ENCODE data around the gene OR51E2.

Gene OR51E2

DNA sequence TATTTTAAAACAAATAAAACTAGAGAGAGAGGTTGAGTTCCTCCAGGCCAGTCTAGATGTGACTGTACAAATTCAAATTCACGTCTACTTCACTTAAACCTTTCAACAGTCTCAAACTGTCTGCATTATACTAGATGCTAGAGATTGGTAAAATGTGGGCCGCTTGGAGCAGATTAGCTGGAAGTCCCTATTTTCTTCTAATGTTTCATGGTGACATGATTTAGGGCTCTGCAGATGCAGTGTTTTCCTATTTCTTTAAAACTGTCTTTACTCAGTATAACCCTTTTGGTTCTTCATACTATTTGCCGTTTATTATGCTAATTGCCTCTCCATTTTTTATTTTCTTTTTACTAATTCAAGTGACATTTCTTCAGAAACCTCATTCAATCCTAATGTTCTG lies 33.5 kb downstream of the OR51E2 start:
- DNase-seq (ENCODE audit: low read depth), result no peak

DNA sequence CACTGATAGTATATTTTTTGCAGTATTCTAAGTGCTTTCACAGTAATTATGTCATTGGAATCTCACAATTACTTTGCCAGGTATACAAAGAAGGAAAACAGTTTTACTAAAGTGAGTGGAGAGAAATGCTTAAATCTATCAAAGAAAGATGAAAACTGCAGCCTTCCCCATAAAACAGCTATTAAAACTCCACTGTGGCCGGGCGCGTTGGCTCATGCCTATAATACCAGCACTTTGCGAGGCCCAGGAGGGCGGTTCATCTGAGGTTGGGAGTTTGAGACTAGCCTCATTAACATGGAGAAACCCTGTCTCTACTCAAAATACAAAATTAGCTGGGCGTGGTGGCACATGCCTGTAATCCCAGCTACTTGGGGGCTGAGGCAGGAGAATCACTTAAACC lies 34.8 kb downstream of the OR51E2 start:
- DNase-seq (ENCODE audit: low read depth), result no peak

DNA sequence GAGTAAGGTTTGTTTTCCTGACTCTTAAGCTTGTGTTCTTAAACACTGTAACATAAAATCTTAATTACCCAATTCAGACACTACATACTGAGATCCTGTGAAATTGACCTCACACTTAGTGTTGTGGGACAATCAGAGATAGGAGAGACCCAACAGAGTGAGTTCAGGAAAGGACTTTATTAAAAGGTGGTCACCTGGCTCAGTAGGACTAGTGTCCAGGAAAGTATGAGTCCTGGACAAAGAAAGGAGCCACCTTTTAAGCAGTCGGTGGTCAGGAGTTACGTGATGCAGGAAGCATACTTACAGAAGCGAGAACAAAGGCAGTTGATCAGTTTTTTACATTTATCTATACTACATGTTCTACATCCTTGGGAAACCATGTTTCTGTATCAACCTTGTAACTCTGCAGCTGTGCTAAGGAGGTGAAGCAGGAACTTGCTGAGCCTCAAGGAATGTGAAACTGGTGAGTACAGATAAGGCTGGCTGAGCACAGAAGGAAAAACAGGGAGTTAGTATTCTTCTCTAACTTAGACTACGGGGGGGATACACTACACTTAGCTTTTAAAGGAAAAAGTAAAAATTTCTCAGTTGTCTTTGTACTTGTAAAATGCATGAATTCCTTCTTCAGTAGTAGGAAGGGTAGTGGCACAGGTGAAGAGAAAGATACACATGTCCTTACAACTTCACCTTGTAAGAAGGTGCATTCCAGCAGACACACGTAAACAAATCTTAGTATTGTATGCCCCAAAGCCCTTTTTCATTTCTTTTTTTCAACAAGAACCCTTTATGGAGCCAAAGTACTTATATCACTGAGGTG lies 38.8 kb downstream of the OR51E2 start:
- DNase-seq (ENCODE audit: low read depth), result no peak

DNA sequence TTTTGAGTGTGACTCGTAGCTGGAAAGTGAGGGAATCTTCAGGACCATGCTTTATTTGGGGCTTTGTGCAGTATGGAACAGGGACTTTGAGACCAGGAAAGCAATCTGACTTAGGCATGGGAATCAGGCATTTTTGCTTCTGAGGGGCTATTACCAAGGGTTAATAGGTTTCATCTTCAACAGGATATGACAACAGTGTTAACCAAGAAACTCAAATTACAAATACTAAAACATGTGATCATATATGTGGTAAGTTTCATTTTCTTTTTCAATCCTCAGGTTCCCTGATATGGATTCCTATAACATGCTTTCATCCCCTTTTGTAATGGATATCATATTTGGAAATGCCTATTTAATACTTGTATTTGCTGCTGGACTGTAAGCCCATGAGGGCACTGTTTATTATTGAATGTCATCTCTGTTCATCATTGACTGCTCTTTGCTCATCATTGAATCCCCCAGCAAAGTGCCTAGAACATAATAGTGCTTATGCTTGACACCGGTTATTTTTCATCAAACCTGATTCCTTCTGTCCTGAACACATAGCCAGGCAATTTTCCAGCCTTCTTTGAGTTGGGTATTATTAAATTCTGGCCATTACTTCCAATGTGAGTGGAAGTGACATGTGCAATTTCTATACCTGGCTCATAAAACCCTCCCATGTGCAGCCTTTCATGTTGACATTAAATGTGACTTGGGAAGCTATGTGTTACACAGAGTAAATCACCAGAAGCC lies 42.9 kb downstream of the OR51E2 start:
- no peak for DNase-seq (ENCODE audit: low read depth)

DNA sequence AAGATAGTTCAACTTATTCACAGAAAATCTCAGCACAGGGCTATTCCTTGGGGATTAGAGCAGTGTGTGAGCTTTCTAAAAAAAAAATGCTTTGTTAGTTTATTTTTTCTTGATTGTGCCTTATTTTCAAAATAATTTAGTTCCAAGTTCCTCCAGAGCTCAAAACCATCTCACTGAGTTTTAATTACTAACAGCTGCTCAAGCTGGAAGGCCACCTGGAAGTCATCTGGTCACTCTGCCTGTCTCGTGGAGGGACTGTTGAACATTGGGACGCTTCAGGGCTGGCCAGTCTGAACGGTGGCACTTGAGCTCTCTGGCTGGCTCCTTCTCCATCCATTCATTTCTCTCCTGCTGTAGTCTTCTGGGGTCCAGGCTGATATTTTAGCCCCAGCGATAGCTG lies 49.9 kb downstream of the OR51E2 start:
- DNase-seq (ENCODE audit: low read depth), result no peak

DNA sequence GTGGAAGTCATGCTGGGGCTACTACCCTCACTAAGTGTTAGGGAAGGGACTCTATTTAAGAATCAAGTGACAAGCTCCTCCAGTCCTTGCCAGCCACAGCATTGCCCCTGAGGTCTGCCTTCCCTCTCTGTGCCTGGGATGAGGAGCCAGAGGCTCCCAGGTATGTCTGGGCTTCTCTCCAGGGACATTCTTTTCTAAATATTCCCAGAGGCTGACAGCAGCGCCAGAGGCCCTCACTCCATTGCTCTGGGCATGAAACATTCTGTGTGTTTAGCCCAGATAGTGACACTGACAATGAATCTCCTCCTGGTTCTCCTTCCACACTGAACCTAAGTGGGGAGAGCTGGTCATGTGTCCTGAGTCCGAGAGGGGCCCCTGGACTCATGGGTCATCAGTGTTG lies 51.7 kb downstream of the OR51E2 start:
- no peak for DNase-seq (ENCODE audit: low read depth)

DNA sequence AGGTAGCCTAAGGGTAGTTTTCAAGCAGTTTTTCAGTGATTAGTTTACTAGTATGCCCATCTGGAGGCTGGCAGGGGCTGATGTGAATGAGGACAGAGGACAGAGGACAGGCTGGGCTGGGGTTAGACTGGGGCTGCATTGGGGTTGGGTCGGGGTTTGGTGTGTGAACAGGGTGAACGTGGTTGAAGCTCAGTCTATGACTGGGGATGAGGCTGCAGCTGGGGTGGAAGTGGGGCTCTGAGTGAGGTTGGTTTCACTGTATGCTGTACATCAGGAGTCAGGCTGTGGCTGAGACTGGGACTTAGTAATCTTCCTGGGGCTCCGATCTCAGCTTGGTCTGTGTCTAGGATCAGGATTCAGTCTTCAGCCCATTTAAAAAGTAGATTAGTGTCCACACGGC lies 53.4 kb downstream of the OR51E2 start:
- DNase-seq (ENCODE audit: low read depth), result no peak

DNA sequence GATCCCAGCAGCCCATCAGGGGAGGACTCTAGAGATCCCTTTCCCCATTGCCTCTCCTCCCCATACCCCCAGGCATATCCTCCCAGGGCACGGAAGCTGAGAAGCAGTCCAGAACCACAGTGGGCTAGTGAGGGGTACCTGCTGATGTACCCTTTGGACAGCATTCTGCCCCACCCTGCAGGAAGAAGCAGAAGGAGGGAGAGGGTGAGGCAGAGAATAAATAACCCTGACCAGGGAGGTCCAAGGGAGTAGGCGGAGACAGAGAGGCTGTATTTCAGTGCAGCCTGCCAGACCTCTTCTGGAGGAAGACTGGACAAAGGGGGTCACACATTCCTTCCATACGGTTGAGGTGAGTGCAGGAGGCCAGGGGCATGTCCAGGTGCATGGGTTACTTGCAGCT lies 54.0 kb downstream of the OR51E2 start, which contains the start of gene OR51E1:
Gene OR51E1 (plus strand): TSS at position 301 of the 400 bp plus-strand sequence. CDS start 8,545 bp downstream, outside the sequence.
- no peak for DNase-seq (ENCODE audit: low read depth)

DNA sequence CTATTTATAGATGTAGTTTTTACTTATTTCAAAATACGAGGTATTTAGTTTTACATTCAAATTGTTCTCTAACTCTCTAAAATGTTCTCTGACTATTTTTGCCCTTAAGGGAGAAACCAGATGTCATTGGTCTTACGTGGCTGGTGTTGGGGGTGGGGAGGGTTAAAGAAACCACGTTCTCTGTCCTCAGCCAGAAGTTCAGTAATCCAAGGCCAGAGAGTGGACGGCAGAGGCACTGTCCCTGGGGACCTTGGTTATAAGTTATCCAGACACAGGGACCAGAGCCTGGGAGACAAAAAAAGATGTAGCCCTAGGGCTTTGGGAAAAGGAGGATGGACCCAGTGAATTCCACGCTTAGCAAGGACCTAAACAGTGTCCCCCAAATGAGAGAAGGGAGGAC lies 54.6 kb downstream of the OR51E2 start:
- DNase-seq (ENCODE audit: low read depth), result peak; percentile 2

DNA sequence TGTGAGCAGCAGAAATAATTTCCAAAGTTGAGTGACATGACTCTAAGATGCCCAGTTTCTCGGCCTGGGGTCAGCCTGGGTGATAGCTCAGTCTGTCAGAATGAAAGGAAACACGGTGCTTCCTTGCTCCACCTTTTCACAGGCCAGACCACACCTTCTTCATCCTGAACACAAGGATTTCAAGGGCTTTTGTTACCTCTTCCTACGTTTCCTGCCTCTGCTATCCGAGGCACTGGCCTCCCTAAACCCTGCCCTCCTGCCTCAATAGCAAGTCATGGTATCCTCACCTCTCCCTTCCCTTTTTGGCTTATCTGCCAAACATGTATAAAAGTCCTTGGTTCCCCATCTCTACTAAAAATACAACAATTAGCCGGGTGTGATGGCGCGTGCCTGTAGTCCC lies 55.6 kb downstream of the OR51E2 start:
- no peak for DNase-seq (ENCODE audit: low read depth)

DNA sequence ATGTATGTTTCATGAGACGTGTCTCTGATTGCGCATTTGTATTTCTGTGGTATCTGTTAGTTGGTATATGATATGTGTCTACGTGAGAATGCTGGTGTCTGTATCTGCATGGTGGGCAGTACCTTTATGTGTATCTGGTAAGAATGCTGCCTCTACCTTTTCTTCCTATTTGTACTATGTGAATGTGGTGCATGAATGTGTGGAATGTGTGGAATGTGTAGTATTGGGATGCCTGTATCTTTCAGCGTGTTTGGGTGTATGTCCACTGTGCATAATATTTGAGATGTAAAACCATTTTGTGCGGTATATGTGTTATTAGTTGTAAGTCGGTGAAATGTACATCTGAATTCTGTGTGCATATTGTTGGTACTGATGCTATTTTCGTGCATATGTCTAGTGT lies 56.2 kb downstream of the OR51E2 start:
- no peak for DNase-seq (ENCODE audit: low read depth)

DNA sequence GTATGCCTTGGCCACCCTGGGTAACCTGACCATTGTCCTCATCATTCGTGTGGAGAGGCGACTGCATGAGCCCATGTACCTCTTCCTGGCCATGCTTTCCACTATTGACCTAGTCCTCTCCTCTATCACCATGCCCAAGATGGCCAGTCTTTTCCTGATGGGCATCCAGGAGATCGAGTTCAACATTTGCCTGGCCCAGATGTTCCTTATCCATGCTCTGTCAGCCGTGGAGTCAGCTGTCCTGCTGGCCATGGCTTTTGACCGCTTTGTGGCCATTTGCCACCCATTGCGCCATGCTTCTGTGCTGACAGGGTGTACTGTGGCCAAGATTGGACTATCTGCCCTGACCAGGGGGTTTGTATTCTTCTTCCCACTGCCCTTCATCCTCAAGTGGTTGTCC lies 57.7 kb downstream of the OR51E2 start:
- no peak for DNase-seq (ENCODE audit: low read depth)

DNA sequence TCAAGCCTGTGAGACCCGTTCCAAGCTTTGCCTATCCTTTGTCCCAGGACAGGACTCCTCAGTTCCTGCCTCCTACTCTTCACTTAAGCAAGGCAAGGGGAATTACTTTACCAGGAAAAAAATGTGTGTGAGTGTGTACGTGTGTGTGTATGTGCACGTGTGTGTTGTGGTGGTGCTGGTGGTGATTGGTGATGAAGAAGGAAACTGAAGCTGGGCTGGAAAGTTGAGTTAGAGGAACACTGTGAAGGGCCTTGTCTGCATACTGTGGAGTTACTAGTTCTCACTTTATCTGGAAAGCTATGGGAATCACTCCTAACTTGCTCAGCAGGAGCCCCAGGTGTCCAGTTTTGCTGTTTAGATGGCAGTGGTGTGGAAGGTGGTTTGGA lies 60.0 kb downstream of the OR51E2 start:
- no peak for DNase-seq (ENCODE audit: low read depth)

DNA sequence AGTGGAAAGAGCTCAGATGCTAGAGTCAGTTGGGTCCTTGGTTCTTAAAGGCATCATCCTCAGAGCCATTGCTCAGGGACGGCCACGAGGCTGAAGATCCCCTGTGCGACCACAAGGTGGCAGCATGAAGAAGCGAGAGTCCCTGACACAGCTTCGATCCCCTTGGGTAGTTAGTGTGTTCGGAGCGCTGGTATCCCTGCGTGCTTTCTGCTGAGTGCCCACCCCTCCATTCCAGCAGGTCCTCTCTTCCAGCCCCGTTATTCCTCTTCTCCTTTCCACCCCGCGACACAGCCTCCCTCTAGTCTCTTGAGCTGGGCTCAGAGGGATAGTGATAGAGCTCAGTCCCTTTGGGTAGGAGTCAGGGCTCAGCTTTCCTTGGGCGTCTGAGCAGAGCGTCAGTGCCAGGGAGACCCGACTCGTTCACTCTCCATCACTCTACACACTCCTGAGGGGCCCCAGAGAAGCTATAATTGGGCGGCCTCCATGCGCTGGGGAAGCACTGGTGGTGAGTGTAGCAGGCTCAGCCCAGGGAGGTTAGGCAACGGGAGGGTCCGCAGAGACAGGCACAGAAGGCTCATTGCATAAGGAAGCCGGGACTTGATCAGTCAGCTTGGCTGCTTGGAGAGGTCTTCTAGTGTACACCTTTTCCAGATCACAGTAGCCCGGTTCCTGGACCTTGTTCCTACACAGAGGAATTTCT lies 60.5 kb downstream of the OR51E2 start, which contains the start of gene OR51D1:
Gene OR51D1 (plus strand): TSS at position 516 of the 700 bp plus-strand sequence. CDS start 2,314 bp downstream, outside the sequence.
- peak; percentile 43 for DNase-seq (ENCODE audit: low read depth)

DNA sequence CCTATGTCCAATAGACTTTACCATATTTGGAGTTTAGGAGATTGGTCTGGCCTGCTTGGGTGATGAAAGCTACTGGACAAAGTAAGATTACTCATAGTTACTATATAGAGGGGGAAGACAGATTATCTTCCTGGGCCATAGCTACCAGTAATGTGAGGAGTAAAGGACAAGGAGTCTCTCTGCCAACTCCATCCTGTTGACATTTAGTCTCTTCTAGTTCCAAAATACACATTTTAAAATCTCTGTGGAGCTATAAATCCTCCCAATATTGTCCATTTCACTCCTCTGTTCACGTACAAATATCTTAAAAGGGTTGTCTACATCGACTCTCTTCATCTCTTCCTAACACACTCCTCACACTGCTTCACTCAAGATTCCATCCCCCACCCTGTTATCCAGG lies 61.5 kb downstream of the OR51E2 start:
- no peak for DNase-seq (ENCODE audit: low read depth)
